SK-N-MC (cell line): Measurements from ENCODE around the gene GLMP.

Experiments
- EZH2 ChIP-seq: fragments of 200-600 bp; sonication (generic); IDR thresholded peaks from one replicate; pipeline ENCODE4 v1.6.1; 2017; ENCODE audit warnings: antibody characterized with exemption
- POLR2AphosphoS5 ChIP-seq: IDR thresholded peaks from 2 replicates; pipeline ENCODE4 v1.6.1; 2012; ENCODE audit warnings: mild to moderate bottlenecking, low read depth, low read length, borderline replicate concordance

DNA sequence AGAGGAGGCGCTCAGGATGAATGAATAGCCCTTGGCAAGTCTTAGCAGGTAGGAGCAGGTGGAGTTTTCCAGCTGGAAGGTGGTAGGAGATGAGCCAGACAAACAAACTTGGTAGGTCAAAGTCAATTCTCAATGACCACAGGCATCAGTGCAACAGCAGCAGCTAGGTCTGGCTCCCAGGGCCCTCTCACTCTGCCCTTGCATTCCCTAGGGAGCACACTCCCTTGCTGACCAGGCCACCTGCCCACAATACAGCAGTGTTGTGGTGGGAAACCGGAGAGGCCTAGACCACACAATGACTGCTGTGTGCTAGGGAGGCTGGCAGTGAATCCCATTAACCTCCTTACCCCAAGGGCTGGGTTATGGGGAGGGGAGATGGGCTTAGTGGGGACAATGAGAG lies 34.6 kb downstream of the GLMP start:
- TF ChIP-seq POLR2AphosphoS5 (no peak), EZH2 (no peak)
